H9 (cell line): ENCODE results near the gene TPCN2. TPM values are rescaled to one million over a fixed set of nuclear protein-coding genes. Genes with fewer than 3 reads are reported as not detected.

Source experiments
- DNase-seq: peaks from one replicate; pipeline ENCODE4 v3.0.0-alpha.2; 2017
- H2AFZ ChIP-seq: one replicate; pipeline ENCODE4 v1.6.1; 2013; ENCODE audit warnings: mild to moderate bottlenecking, low read length, control low read depth, moderate library complexity
- H2AK5ac ChIP-seq: 2 replicates; pipeline ENCODE4 v1.6.1; 2013; ENCODE audit warnings: low read length, control low read depth, mixed read lengths; ENCODE audit not compliant: insufficient read length
- H2BK120ac ChIP-seq: one replicate; pipeline ENCODE4 v1.6.1; 2013; ENCODE audit warnings: low read depth, mild to moderate bottlenecking, low read length, control low read depth, inconsistent platforms; ENCODE audit not compliant: poor library complexity, severe bottlenecking
- H2BK12ac ChIP-seq: 2 replicates; pipeline ENCODE4 v1.6.1; 2013; ENCODE audit warnings: low read length, control low read depth, mixed read lengths, low read depth; ENCODE audit not compliant: insufficient read length
- H2BK15ac ChIP-seq: 2 replicates; pipeline ENCODE4 v1.6.1; 2013; ENCODE audit warnings: low read depth, low read length, control low read depth
- H2BK20ac ChIP-seq: one replicate; pipeline ENCODE4 v1.6.1; 2013; ENCODE audit warnings: low read depth, mild to moderate bottlenecking, low read length, control low read depth, inconsistent platforms; ENCODE audit not compliant: poor library complexity, severe bottlenecking
- H2BK5ac ChIP-seq: 2 replicates; pipeline ENCODE4 v1.6.1; 2013; ENCODE audit warnings: low read length, control low read depth, mixed read lengths; ENCODE audit not compliant: insufficient read length
- H3K14ac ChIP-seq: 2 replicates; pipeline ENCODE4 v1.6.1; 2013; ENCODE audit warnings: low read length, control low read depth; ENCODE audit not compliant: insufficient read depth
- H3K18ac ChIP-seq: 2 replicates; pipeline ENCODE4 v1.6.1; 2013; ENCODE audit warnings: low read depth, mild to moderate bottlenecking, mixed read lengths, low read length, control low read depth; ENCODE audit not compliant: insufficient read length
- H3K23ac ChIP-seq: 2 replicates; pipeline ENCODE4 v1.6.1; 2013; ENCODE audit warnings: low read length, control low read depth, mixed read lengths, low read depth; ENCODE audit not compliant: insufficient read length
- H3K23me2 ChIP-seq: 2 replicates; pipeline ENCODE4 v1.6.1; 2013; ENCODE audit warnings: low read depth, mild to moderate bottlenecking, mixed read lengths, low read length, control low read depth; ENCODE audit not compliant: insufficient read length, poor library complexity, severe bottlenecking
- H3K27ac ChIP-seq: 2 replicates; pipeline ENCODE4 v1.5.1; 2013; ENCODE audit warnings: low read length, control low read depth, mixed read lengths, low read depth; ENCODE audit not compliant: insufficient read length
- H3K27me3 ChIP-seq: 2 replicates; pipeline ENCODE4 v1.6.1; 2013; ENCODE audit warnings: low read length, control low read depth, inconsistent platforms; ENCODE audit not compliant: insufficient read depth
- H3K4ac ChIP-seq: 2 replicates; pipeline ENCODE4 v1.6.1; 2013; ENCODE audit warnings: low read depth, mild to moderate bottlenecking, control low read depth, inconsistent platforms, low read length, moderate library complexity
- H3K4me1 ChIP-seq: 2 replicates; pipeline ENCODE4 v1.6.1; 2013; ENCODE audit warnings: low read length, control low read depth, inconsistent platforms; ENCODE audit not compliant: insufficient read depth
- H3K4me2 ChIP-seq: 2 replicates; pipeline ENCODE4 v1.6.1; 2013; ENCODE audit warnings: low read length, control low read depth, mixed read lengths; ENCODE audit not compliant: insufficient read length, insufficient read depth
- H3K56ac ChIP-seq: 2 replicates; pipeline ENCODE4 v1.6.1; 2013; ENCODE audit warnings: low read depth, mild to moderate bottlenecking, mixed read lengths, low read length, control low read depth; ENCODE audit not compliant: insufficient read length
- H3K79me1 ChIP-seq: 2 replicates; pipeline ENCODE4 v1.6.1; 2013; ENCODE audit warnings: low read depth, mild to moderate bottlenecking, moderate library complexity, low read length, control low read depth, inconsistent platforms; ENCODE audit not compliant: insufficient read depth, poor library complexity, severe bottlenecking
- H3K79me2 ChIP-seq: 2 replicates; pipeline ENCODE4 v1.6.1; 2013; ENCODE audit warnings: low read length, control low read depth, inconsistent platforms; ENCODE audit not compliant: insufficient read depth
- H3K9ac ChIP-seq: 2 replicates; pipeline ENCODE4 v1.6.1; 2013; ENCODE audit warnings: low read length, control low read depth, mixed read lengths; ENCODE audit not compliant: insufficient read length; ENCODE audit errors: extremely low read depth
- H3K9me3 ChIP-seq: one replicate; pipeline ENCODE4 v1.6.1; 2013; ENCODE audit warnings: low read depth, low read length, inconsistent platforms; ENCODE audit not compliant: control insufficient read depth
- H3T11ph ChIP-seq: one replicate; pipeline ENCODE4 v1.6.1; 2013; ENCODE audit warnings: mild to moderate bottlenecking, low read length, control low read depth, inconsistent platforms
- H4K20me1 ChIP-seq: one replicate; pipeline ENCODE4 v1.6.1; 2013; ENCODE audit not compliant: control insufficient read depth, insufficient read length, insufficient read depth
- H4K5ac ChIP-seq: 2 replicates; pipeline ENCODE4 v1.6.1; 2013; ENCODE audit warnings: low read depth, mild to moderate bottlenecking, mixed read lengths, low read length, control low read depth; ENCODE audit not compliant: insufficient read length
- H4K8ac ChIP-seq: replicated peaks from 2 replicates; pipeline ENCODE4 v1.6.1; 2013; ENCODE audit warnings: low read length, control low read depth, mixed read lengths, low read depth; ENCODE audit not compliant: insufficient read length
- H4K91ac ChIP-seq: 2 replicates; pipeline ENCODE4 v1.6.1; 2013; ENCODE audit warnings: low read depth, mild to moderate bottlenecking, moderate library complexity, mixed read lengths, low read length, control low read depth; ENCODE audit not compliant: insufficient read length
- H3K27ac Mint-ChIP-seq, 3 experiments: 2 replicates in 2 of 3; 3 replicates in 1 of 3; pipeline ENCODE4 v1.8.0; 2020 to 2021; ENCODE audit warnings: mixed read lengths in 3 of 3, mild to moderate bottlenecking in 1 of 3, moderate library complexity in 1 of 3
- H3K27me3 Mint-ChIP-seq: 2 replicates; pipeline ENCODE4 v1.8.0; 2021; ENCODE audit warnings: low read depth, mild to moderate bottlenecking, moderate library complexity, mixed read lengths
- H3K36me3 Mint-ChIP-seq, 3 experiments: 2 replicates in 2 of 3; 3 replicates in 1 of 3; pipeline ENCODE4 v1.8.0; 2020 to 2021; ENCODE audit warnings: low read depth in 3 of 3, mixed read lengths in 3 of 3; ENCODE audit not compliant: insufficient read depth in 1 of 3
- H3K4me1 Mint-ChIP-seq, 2 experiments: 2 replicates each; pipeline ENCODE4 v1.8.0; 2020; ENCODE audit warnings: mixed read lengths in 2 of 2
- H3K4me3 Mint-ChIP-seq, 2 experiments: 2 replicates in 1 of 2; 3 replicates in 1 of 2; pipeline ENCODE4 v1.8.0; 2020 to 2021; ENCODE audit warnings: mild to moderate bottlenecking in 2 of 2, mixed read lengths in 2 of 2, moderate library complexity in 1 of 2
- H3K9me3 Mint-ChIP-seq, 2 experiments: 2 replicates in 1 of 2; 3 replicates in 1 of 2; pipeline ENCODE4 v1.8.0; 2020; ENCODE audit warnings: mild to moderate bottlenecking in 2 of 2, mixed read lengths in 2 of 2, moderate library complexity in 1 of 2
- WGBS: extraction: QIAGEN DNeasy Blood & Tissue Kit; methylation state at CpG from one replicate; pipeline ENCODE4 v1.1.7; 2013; ENCODE audit warnings: missing lambda C conversion rate, low lambda C conversion rate, mixed read lengths; ENCODE audit not compliant: insufficient read length; ENCODE audit errors: extremely low coverage; 5-methylcytosine and 5-hydroxymethylcytosine counted together
- total RNA-seq: library from RNA; stranded (reverse); gene quantifications from 2 replicates; pipeline ENCODE4 v1.2.1, GENCODE V29; 2021
- TF ChIP-seq, protein P1 (sequence below): fragments of 200-600 bp; sonication (generic); conservative IDR thresholded peaks from 3 replicates; pipeline ENCODE4 v1.8.0; 2021; ENCODE audit warnings: antibody characterized with exemption, mild to moderate bottlenecking

Gene TPCN2
- total RNA-seq, 1 experiment from 2014 or later: 16.8 TPM

DNA sequence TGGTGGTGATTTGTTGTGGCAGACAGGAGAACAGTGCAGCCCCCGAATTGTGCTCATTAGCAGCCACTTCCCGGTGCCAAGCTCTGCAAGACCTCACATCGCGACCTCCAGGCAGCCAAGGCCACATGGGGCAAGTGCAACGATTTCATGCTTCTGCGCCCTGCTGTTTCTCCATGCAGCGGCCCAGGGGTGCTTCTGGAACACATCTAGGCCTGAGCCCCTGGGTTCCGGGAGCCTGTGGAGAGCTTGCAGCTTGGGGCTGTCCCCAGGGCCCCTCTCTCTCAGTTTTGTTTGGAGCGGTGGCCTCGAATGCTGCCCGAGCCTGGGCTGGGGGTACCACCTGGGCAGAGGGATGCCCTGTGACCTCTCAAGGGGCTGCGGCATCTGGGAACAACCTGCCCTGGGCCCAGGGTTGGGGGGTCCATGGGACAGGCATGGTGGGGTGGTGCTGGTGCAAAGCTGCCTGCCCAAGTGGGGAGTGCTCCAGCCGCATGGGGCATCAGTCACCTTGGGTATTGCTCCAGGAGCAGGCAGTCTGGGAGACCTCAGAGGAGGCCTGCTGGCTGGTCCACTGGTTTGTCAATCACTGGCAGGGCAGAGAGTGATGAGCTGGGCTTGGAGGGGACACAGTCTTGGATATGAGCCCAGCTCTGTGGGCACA is 51.9 kb downstream of the TPCN2 start:
- no peak overlapping the region for H3K14ac ChIP-seq
- no peak overlapping the region for H3K4ac ChIP-seq
- H2AK5ac ChIP-seq: no peak overlapping the region
- H4K8ac ChIP-seq: no peak overlapping the region
- no peak overlapping the region for H3K27ac Mint-ChIP-seq
- no peak overlapping the region for H3K23ac ChIP-seq
- H2BK120ac ChIP-seq: no peak overlapping the region
- H4K5ac ChIP-seq: no peak overlapping the region
- no peak overlapping the region for H2AFZ ChIP-seq
- no peaks in the 10 kb centered on the region; the same call in 1 of the 2 replicates for H3K27me3 Mint-ChIP-seq
- no peak overlapping the region for H3K56ac ChIP-seq
- H3K18ac ChIP-seq: no peak overlapping the region
- peaks cover 2 to 24% of the 10 kb centered on the region in 2 experiments; a peak in 3 of 4 replicates for H3K4me1 Mint-ChIP-seq
- no peak overlapping the region for H3K27ac ChIP-seq
- no peak overlapping the region for H2BK5ac ChIP-seq
- no peaks in the 10 kb centered on the region for H3K9me3 Mint-ChIP-seq
- no peak overlapping the region for H3T11ph ChIP-seq
- H3K23me2 ChIP-seq: no peaks in the 10 kb centered on the region
- no peaks in the 10 kb centered on the region for H3K9me3 ChIP-seq
- no peak overlapping the region for H2BK12ac ChIP-seq
- H3K4me2 ChIP-seq: no peak overlapping the region
- no peak overlapping the region for H3K4me3 Mint-ChIP-seq
- no peaks in the 10 kb centered on the region; a peak in 1 of 7 replicates for H3K36me3 Mint-ChIP-seq
- no peak overlapping the region for H2BK20ac ChIP-seq
- TF ChIP-seq, protein P1, sequence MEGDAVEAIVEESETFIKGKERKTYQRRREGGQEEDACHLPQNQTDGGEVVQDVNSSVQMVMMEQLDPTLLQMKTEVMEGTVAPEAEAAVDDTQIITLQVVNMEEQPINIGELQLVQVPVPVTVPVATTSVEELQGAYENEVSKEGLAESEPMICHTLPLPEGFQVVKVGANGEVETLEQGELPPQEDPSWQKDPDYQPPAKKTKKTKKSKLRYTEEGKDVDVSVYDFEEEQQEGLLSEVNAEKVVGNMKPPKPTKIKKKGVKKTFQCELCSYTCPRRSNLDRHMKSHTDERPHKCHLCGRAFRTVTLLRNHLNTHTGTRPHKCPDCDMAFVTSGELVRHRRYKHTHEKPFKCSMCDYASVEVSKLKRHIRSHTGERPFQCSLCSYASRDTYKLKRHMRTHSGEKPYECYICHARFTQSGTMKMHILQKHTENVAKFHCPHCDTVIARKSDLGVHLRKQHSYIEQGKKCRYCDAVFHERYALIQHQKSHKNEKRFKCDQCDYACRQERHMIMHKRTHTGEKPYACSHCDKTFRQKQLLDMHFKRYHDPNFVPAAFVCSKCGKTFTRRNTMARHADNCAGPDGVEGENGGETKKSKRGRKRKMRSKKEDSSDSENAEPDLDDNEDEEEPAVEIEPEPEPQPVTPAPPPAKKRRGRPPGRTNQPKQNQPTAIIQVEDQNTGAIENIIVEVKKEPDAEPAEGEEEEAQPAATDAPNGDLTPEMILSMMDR: no peak
- H4K20me1 ChIP-seq: no peaks in the 10 kb centered on the region
- H3K27me3 ChIP-seq: no peaks in the 10 kb centered on the region
- no peak overlapping the region for H4K91ac ChIP-seq
- H3K79me2 ChIP-seq: no peaks in the 10 kb centered on the region
- H3K4me1 ChIP-seq: no peaks in the 10 kb centered on the region
- DNase-seq: no peak
- H3K9ac ChIP-seq: no peak overlapping the region
- no peaks in the 10 kb centered on the region for H3K79me1 ChIP-seq
- H2BK15ac ChIP-seq: no peak overlapping the region
- no CpG with 5 or more reads among the region's 13 CpGs for WGBS
